ENCODE results near the gene CD22.
"Not testable (repeated sequence)": the region's sequence is repeated elsewhere in the genome, so short reads cannot be mapped to it uniquely, and the experiment has no call there.

CD22 gene

GRCh38 chr19:35328851-35329285 is at the start of gene CD22:
Gene CD22, plus strand, starts transcription at chr19:35329187. Its CDS starts 2,854 bp downstream, at chr19:35332041.
- no peak for DNase-seq (ENCODE audit: low read depth)
- TF ChIP-seq, protein P1, sequence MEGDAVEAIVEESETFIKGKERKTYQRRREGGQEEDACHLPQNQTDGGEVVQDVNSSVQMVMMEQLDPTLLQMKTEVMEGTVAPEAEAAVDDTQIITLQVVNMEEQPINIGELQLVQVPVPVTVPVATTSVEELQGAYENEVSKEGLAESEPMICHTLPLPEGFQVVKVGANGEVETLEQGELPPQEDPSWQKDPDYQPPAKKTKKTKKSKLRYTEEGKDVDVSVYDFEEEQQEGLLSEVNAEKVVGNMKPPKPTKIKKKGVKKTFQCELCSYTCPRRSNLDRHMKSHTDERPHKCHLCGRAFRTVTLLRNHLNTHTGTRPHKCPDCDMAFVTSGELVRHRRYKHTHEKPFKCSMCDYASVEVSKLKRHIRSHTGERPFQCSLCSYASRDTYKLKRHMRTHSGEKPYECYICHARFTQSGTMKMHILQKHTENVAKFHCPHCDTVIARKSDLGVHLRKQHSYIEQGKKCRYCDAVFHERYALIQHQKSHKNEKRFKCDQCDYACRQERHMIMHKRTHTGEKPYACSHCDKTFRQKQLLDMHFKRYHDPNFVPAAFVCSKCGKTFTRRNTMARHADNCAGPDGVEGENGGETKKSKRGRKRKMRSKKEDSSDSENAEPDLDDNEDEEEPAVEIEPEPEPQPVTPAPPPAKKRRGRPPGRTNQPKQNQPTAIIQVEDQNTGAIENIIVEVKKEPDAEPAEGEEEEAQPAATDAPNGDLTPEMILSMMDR (conservative IDR thresholded peaks at IDR 0.05; ENCODE audit: control insufficient read depth, insufficient read depth, low read depth, low read length), result no peak

GRCh38 chr19:35279374-35279773 is 49.6 kb upstream of the CD22 start:
- no peak for DNase-seq (ENCODE audit: low read depth)
- no peak overlapping the region for H3K4me3 ChIP-seq (ENCODE audit: control insufficient read depth, low read depth, low read length)
- TF ChIP-seq, protein P1 (conservative IDR thresholded peaks at IDR 0.05; ENCODE audit: control insufficient read depth, insufficient read depth, low read depth, low read length), result no peak

More at GRCh38 chr19:35328851-35329285, at the start of gene CD22:
- no peak within 1 kb of the TSS for H3K4me3 ChIP-seq (ENCODE audit: control insufficient read depth, low read depth, low read length)

GRCh38 chr19:35279985-35280821 is 48.8 kb upstream of the CD22 start:
- no peak overlapping the region for H3K4me3 ChIP-seq (ENCODE audit: control insufficient read depth, low read depth, low read length)
- no peak for DNase-seq (ENCODE audit: low read depth)
- TF ChIP-seq, protein P1 (conservative IDR thresholded peaks at IDR 0.05; ENCODE audit: control insufficient read depth, insufficient read depth, low read depth, low read length), result no peak

GRCh38 chr19:35281303-35281702 is 47.7 kb upstream of the CD22 start:
- H3K4me3 ChIP-seq (ENCODE audit: control insufficient read depth, low read depth, low read length), result no peak overlapping the region
- TF ChIP-seq, protein P1 (conservative IDR thresholded peaks at IDR 0.05; ENCODE audit: control insufficient read depth, insufficient read depth, low read depth, low read length), result no peak
- no peak for DNase-seq (ENCODE audit: low read depth)

DNA sequence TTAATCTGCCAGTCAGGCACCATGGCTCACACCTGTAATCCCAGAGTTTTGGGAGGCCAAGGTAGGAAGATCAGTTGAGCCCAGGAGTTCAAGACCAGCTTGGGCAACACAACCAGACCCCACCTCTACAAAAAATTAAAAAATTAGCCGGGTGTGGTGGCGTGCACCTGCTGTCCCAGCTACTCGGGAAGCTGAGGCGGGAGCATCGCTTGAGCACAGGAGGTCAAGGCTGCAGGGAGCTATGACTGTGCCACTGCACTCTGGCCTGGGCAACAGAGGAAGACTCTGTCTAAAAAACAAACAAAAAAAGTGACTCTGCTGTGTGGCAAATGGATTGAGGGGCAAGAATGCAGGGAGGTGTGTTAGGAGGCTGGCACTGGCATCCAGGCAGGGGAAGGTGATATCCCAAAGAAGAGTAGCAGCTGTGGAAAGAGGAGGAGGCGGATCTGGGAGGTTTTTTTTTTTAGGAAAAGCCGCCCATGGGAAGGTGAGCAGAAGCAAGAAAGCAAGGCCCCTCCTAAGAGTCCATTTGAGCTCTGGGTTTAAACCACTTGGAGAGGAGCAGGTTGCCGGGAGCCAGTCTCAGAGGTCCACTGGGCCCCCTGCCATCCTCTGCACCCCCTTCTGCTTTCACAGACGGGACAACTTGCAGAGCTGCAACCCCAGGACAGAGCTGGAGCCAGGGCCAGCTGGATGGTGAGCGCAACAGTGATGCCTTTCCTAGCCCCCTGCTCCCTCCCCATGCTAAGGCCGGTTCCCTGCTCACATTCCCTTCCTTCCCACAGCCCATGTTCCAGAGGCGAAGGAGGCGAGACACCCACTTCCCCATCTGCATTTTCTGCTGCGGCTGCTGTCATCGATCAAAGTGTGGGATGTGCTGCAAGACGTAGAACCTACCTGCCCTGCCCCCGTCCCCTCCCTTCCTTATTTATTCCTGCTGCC is 44.6 kb upstream of the CD22 start:
- TF ChIP-seq, protein P1 (conservative IDR thresholded peaks at IDR 0.05; ENCODE audit: control insufficient read depth, insufficient read depth, low read depth, low read length), result no peak
- DNase-seq (ENCODE audit: low read depth), result no peak
- H3K4me3 ChIP-seq (ENCODE audit: control insufficient read depth, low read depth, low read length), result no peak overlapping the region

- TF ChIP-seq, protein P1 (conservative IDR thresholded peaks at IDR 0.05; ENCODE audit: control insufficient read depth, insufficient read depth, low read depth, low read length), result no peak
These were observed 43.9 kb upstream of the CD22 start for GRCh38 chr19:35285095-35285449.

GRCh38 chr19:35285465-35285864 is 43.5 kb upstream of the CD22 start:
- DNase-seq (ENCODE audit: low read depth); H3K4me3 ChIP-seq (ENCODE audit: control insufficient read depth, low read depth, low read length): not testable (repeated sequence)

More at GRCh38 chr19:35285095-35285449, 43.9 kb upstream of the CD22 start:
- DNase-seq (ENCODE audit: low read depth), result no peak
- no peak overlapping the region for H3K4me3 ChIP-seq (ENCODE audit: control insufficient read depth, low read depth, low read length)

GRCh38 chr19:35286101-35286500 is 42.9 kb upstream of the CD22 start:
- H3K4me3 ChIP-seq (ENCODE audit: control insufficient read depth, low read depth, low read length); DNase-seq (ENCODE audit: low read depth): not testable (repeated sequence)

Data from fibroblast of mammary gland (primary cell).